Ovary (tissue), 9 donors: ENCODE data around the gene PRRG4. TPM values are rescaled to one million over a fixed set of nuclear protein-coding genes. Genes with fewer than 3 reads are reported as not detected.

ENCODE experiments used
- DNase-seq, 5 donors: peaks; one replicate each; pipeline ENCODE4 v3.0.0-alpha.2; 2019 to 2020
- H3K27ac ChIP-seq, 2 donors: fragments of 200-600 bp; one replicate each; pipeline versions ENCODE4 v1.5.1 to v1.8.0; 2019 to 2022
- H3K27me3 ChIP-seq: fragments of 200-600 bp; one replicate; pipeline ENCODE4 v1.8.0; 2022
- H3K36me3 ChIP-seq: fragments of 200-600 bp; sonication (generic); one replicate; pipeline ENCODE4 v1.5.1; 2019
- H3K4me1 ChIP-seq: one replicate; pipeline ENCODE4 v1.8.1; 2013; ENCODE audit warnings: mild to moderate bottlenecking, moderate library complexity; ENCODE audit not compliant: insufficient read depth
- H3K4me3 ChIP-seq: fragments of 200-600 bp; sonication (generic); one replicate; pipeline ENCODE4 v1.5.1; 2017
- H3K9me3 ChIP-seq, 2 donors: fragments of 200-600 bp in 1 of 2; sonication (generic) in 1 of 2; one replicate each; pipeline versions ENCODE4 v1.5.1 to v1.8.1; 2013 to 2019; ENCODE audit warnings: mild to moderate bottlenecking in 1 of 2, moderate library complexity in 1 of 2
- CTCF ChIP-seq, 3 donors: fragments of 450-650 bp in 2 of 3; fragments of 200-600 bp in 1 of 3; IDR thresholded peaks; one replicate each; pipeline versions ENCODE4 v1.5.1 to v1.8.0; 2016 to 2022; ENCODE audit warnings: antibody characterized with exemption in 3 of 3, mild to moderate bottlenecking in 1 of 3
- EP300 ChIP-seq: sonication (generic); formaldehyde crosslinking; IDR thresholded peaks from one replicate; pipeline ENCODE4 v1.6.1; 2017; ENCODE audit warnings: antibody characterized with exemption
- POLR2A ChIP-seq: fragments of 450-650 bp; IDR thresholded peaks from one replicate; pipeline ENCODE4 v1.6.1; 2017; ENCODE audit warnings: antibody characterized with exemption, mild to moderate bottlenecking, moderate library complexity
- WGBS, 3 donors: extraction: QIAGEN DNeasy Blood & Tissue Kit in 1 of 3; methylation state at CpG; one replicate each; pipeline versions ENCODE4 v1.1.5 to v1.1.7; 2013 to 2017; 5-methylcytosine and 5-hydroxymethylcytosine counted together
- intact Hi-C, 4 donors: fragments of 100-400 bp; cut with DNase I; formaldehyde crosslinking; loops; one replicate each; pipeline versions ENCODE4 v1.11.0 to v1.15.1; 2022 to 2023
- polyA plus RNA-seq, 2 donors: library from polyadenylated mRNA; stranded (reverse); fragments of 200-250 nt in 1 of 2; fragments of 350-450 nt in 1 of 2; fragmentation: Illumina TruSeq in 1 of 2; extraction: RNeasy Lipid Tissue Mini Kit (QIAGEN cat#74804) in 1 of 2; gene quantifications; one replicate each; pipeline ENCODE4 v1.2.3, GENCODE V29; 2013 to 2014
- total RNA-seq, 7 donors: library from RNA; depleted of rRNA in 2 of 7; stranded (reverse); fragments of >200 nt in 2 of 7; fragmentation: NEBNext Ultra II Directional in 3 of 7; extraction: Animal tissue kit (Norgen Biotek cat#: 25700) in 3 of 7; gene quantifications; one replicate each; pipeline versions ENCODE4 v1.1.0 to v1.2.4, GENCODE V29; 2016 to 2023
- donor health status: DM: no; HTN: no; CAD: no; lungs with moderate emphysema.
- donor health status: DM: no; HTN: no; CAD: no.
- donor health status: Bipolar disorder and iron deficiency.
- donor health status: DM: yes; HTN: yes; CAD: no.
- donor health status: DM: no; HTN: no; CAD: no.
- donor health status: DM: yes; HTN: yes; CAD: no.

PRRG4 gene
- total and polyA plus RNA-seq, 9 donors = 0.17 to 6.5 (median 0.48) TPM

- 1 to 3% (median 1%) methylated on average over 14 of the region's 14 CpGs for WGBS, 3 donors
- peak overlapping the region; percentile 97 to 99 for H3K27ac ChIP-seq
Observed at GRCh38 chr11:32894149-32894827, 64.6 kb downstream of the PRRG4 start.

GRCh38 chr11:32894921-32895320 is 65.2 kb downstream of the PRRG4 start:
- intact Hi-C loops = no loop called here
- TF ChIP-seq CTCF (IDR thresholded peaks at IDR 0.05) = no peak
- no peak for TF ChIP-seq EP300
- no peak for TF ChIP-seq POLR2A
- 27 to 41% (median 40%) methylated on average over 3 of the region's 3 CpGs for WGBS, 3 donors
- H3K4me3 ChIP-seq = no peak overlapping the region
- H3K9me3 ChIP-seq = no peaks in the 10 kb centered on the region
- DNase-seq = no peak
- peak overlapping the region in 1 of 2 donors; percentile 97 for H3K27ac ChIP-seq
- peaks cover 6% of the 10 kb centered on the region for H3K4me1 ChIP-seq
- H3K36me3 ChIP-seq = no peaks in the 10 kb centered on the region
- H3K27me3 ChIP-seq = no peaks in the 10 kb centered on the region

More at GRCh38 chr11:32894149-32894827, 64.6 kb downstream of the PRRG4 start:
- H3K27me3 ChIP-seq = no peaks in the 10 kb centered on the region
- intact Hi-C loops = no loop called here
- H3K9me3 ChIP-seq = no peaks in the 10 kb centered on the region
- no peaks in the 10 kb centered on the region for H3K36me3 ChIP-seq
- peak overlapping the region; percentile 82 for H3K4me3 ChIP-seq
- peaks cover 5% of the 10 kb centered on the region for H3K4me1 ChIP-seq
- DNase-seq = peak in 3 of 5 donors; percentile 11 to 53 (median 26)
- TF ChIP-seq CTCF (IDR thresholded peaks at IDR 0.05) (no peak), POLR2A (peak; percentile 45), EP300 (no peak)

GRCh38 chr11:32895471-32895870 is 65.7 kb downstream of the PRRG4 start:
- 45 to 65% (median 62%) methylated on average over 1 of the region's 1 CpG for WGBS, 3 donors
- H3K27ac ChIP-seq = no peak overlapping the region
- intact Hi-C loops = no loop called here

GRCh38 chr11:32897103-32897502 is 67.4 kb downstream of the PRRG4 start:
- no peak for DNase-seq
- H3K9me3 ChIP-seq = no peaks in the 10 kb centered on the region
- no peak for TF ChIP-seq EP300
- no peak for TF ChIP-seq POLR2A
- TF ChIP-seq CTCF (IDR thresholded peaks at IDR 0.05) = no peak
- H3K4me1 ChIP-seq = peaks cover 6% of the 10 kb centered on the region
- H3K4me3 ChIP-seq = no peak overlapping the region
- H3K27me3 ChIP-seq = no peaks in the 10 kb centered on the region
- intact Hi-C loops = no loop called here
- H3K36me3 ChIP-seq = no peaks in the 10 kb centered on the region
- no peak overlapping the region for H3K27ac ChIP-seq
- WGBS, 3 donors = 76 to 84% (median 79%) methylated on average over 1 of the region's 1 CpG

More at GRCh38 chr11:32895471-32895870, 65.7 kb downstream of the PRRG4 start:
- DNase-seq = no peak
- H3K4me1 ChIP-seq = peaks cover 6% of the 10 kb centered on the region
- H3K36me3 ChIP-seq = no peaks in the 10 kb centered on the region
- no peak overlapping the region for H3K4me3 ChIP-seq
- TF ChIP-seq POLR2A = no peak
- TF ChIP-seq CTCF (IDR thresholded peaks at IDR 0.05) = no peak
- no peak for TF ChIP-seq EP300
- H3K9me3 ChIP-seq = no peaks in the 10 kb centered on the region
- no peaks in the 10 kb centered on the region for H3K27me3 ChIP-seq
